HCT116 (cell line): ENCODE data around the gene GSG1L.

ENCODE experiments used
- CEBPB ChIP-seq: IDR thresholded peaks from 2 replicates; pipeline ENCODE4 v1.6.1; 2012; ENCODE audit warnings: low read depth
- EGR1 ChIP-seq: IDR thresholded peaks from 2 replicates; pipeline ENCODE4 v1.6.1; 2012; ENCODE audit warnings: low read depth
- ELF1 ChIP-seq: IDR thresholded peaks from 2 replicates; pipeline ENCODE4 v1.6.1; 2012; ENCODE audit warnings: low read depth, borderline replicate concordance
- EZH2 ChIP-seq: fragments of 200-600 bp; sonication (generic); IDR thresholded peaks from 2 replicates; pipeline ENCODE4 v1.6.1; 2017; ENCODE audit warnings: antibody characterized with exemption, mixed run types
- MAX ChIP-seq: IDR thresholded peaks from 2 replicates; pipeline ENCODE4 v1.6.1; 2012
- POLR2A ChIP-seq: IDR thresholded peaks from 2 replicates; pipeline ENCODE4 v1.7.0; 2011; ENCODE audit warnings: borderline replicate concordance; ENCODE audit not compliant: insufficient read depth, insufficient read length; ENCODE audit errors: extremely low read depth
- POLR2AphosphoS5 ChIP-seq: IDR thresholded peaks from 2 replicates; pipeline ENCODE4 v1.6.1; 2011; ENCODE audit warnings: mild to moderate bottlenecking, low read depth, low read length, moderate library complexity
- RAD21 ChIP-seq: IDR thresholded peaks from 2 replicates; pipeline ENCODE4 v1.6.1; 2012; ENCODE audit warnings: low read depth, mild to moderate bottlenecking
- REST ChIP-seq: IDR thresholded peaks from 2 replicates; pipeline ENCODE4 v1.6.1; 2012; ENCODE audit warnings: low read depth
- SP1 ChIP-seq: IDR thresholded peaks from 2 replicates; pipeline ENCODE4 v1.6.1; 2012; ENCODE audit warnings: low read depth
- SRF ChIP-seq: IDR thresholded peaks from 2 replicates; pipeline ENCODE4 v1.6.1; 2012; ENCODE audit warnings: low read depth
- TCF7L2 ChIP-seq: IDR thresholded peaks from 2 replicates; pipeline ENCODE4 v1.7.0; 2011; ENCODE audit warnings: borderline replicate concordance, inconsistent platforms; ENCODE audit not compliant: insufficient read depth, insufficient read length; ENCODE audit errors: extremely low read depth
- TF ChIP-seq, protein P1 (sequence below), 3 experiments: fragments of 200-600 bp in 1 of 3; sonication (generic) in 1 of 3; IDR thresholded peaks in 2 of 3; conservative IDR thresholded peaks in 1 of 3; 2 replicates each; pipeline ENCODE4 v1.5.1; 2012 to 2017; ENCODE audit warnings: low read depth in 2 of 3, low read length in 2 of 3, antibody characterized with exemption in 1 of 3, borderline replicate concordance in 1 of 3, control low read depth in 1 of 3, mild to moderate bottlenecking in 1 of 3, mixed read lengths in 1 of 3, mixed run types in 1 of 3, moderate library complexity in 1 of 3; ENCODE audit not compliant: insufficient read depth in 1 of 3

- TF ChIP-seq, protein P1, sequence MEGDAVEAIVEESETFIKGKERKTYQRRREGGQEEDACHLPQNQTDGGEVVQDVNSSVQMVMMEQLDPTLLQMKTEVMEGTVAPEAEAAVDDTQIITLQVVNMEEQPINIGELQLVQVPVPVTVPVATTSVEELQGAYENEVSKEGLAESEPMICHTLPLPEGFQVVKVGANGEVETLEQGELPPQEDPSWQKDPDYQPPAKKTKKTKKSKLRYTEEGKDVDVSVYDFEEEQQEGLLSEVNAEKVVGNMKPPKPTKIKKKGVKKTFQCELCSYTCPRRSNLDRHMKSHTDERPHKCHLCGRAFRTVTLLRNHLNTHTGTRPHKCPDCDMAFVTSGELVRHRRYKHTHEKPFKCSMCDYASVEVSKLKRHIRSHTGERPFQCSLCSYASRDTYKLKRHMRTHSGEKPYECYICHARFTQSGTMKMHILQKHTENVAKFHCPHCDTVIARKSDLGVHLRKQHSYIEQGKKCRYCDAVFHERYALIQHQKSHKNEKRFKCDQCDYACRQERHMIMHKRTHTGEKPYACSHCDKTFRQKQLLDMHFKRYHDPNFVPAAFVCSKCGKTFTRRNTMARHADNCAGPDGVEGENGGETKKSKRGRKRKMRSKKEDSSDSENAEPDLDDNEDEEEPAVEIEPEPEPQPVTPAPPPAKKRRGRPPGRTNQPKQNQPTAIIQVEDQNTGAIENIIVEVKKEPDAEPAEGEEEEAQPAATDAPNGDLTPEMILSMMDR (IDR thresholded peaks at IDR 0.05 in 2 of 3, conservative IDR thresholded peaks at IDR 0.05 in 1 of 3; ENCODE audit: borderline replicate concordance in 1 of 3, insufficient read depth in 1 of 3, low read depth in 2 of 3, low read length in 2 of 3) = no peak
- TF ChIP-seq REST = no peak
- TF ChIP-seq POLR2AphosphoS5 = no peak
- TF ChIP-seq SRF = no peak
- no peak for TF ChIP-seq POLR2A
- TF ChIP-seq RAD21 = no peak
- TF ChIP-seq SP1 = no peak
- TF ChIP-seq EZH2 = no peak
- TF ChIP-seq MAX = no peak
- TF ChIP-seq ELF1 = no peak
- TF ChIP-seq TCF7L2 = no peak
- no peak for TF ChIP-seq CEBPB
- no peak for TF ChIP-seq EGR1
These were observed 119.7 kb downstream of the GSG1L start for GRCh38 chr16:27943766-27944165.
